Fibroblast of skin of right biceps (primary cell): ENCODE measurements around the gene C21orf58.

Source experiments
- DNase-seq: peaks from one replicate; pipeline ENCODE4 v3.0.0-alpha.2; 2013

The C21orf58 gene

DNA sequence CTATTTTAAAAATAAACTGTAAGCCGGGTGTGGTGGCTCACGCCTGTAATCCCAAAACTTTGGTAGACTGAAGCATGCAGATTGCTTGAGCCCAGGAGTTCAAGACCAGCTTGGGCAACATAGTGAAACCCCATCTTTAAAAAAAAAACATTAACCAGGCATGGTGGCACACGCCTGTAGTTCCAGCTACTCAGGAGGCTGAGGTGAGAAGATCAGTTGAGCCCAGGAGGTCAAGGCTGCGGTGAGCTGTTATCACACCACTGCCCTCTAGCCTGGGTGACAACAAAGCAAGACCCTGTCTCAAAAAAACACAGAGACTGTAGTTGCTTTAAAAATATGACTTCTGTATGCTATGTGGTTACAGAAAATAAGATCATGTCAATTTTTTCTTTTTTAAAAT, 70.8 kb downstream of the C21orf58 start:
- no peak for DNase-seq
